GM18517 (cell line): ENCODE measurements around the gene ARHGAP45.

ENCODE experiments used
- ATAC-seq: cut with Tn5 transposase; IDR thresholded peaks from one replicate; pipeline ENCODE4 v1.9.1; 2021; ENCODE audit warnings: mild to moderate bottlenecking, moderate library complexity; ENCODE audit not compliant: unreplicated experiment

Gene ARHGAP45

GRCh38 chr19:1037621-1038064 lies 29.3 kb upstream of the ARHGAP45 start:
- ATAC-seq: no peak

GRCh38 chr19:1038978-1039645 lies 27.9 kb upstream of the ARHGAP45 start:
- ATAC-seq: no peak

GRCh38 chr19:1039646-1040475 lies 27.1 kb upstream of the ARHGAP45 start, which contains the start of gene ABCA7:
Gene ABCA7 (plus strand): TSS chr19:1040107. CDS start chr19:1041362, 1,255 bp downstream.
- peak; percentile 65 for ATAC-seq

- no peak for ATAC-seq
These were observed 26.3 kb upstream of the ARHGAP45 start for GRCh38 chr19:1040476-1041271.

- ATAC-seq: no peak
These were observed 25.6 kb upstream of the ARHGAP45 start for GRCh38 chr19:1041272-1041834.

- no peak for ATAC-seq
These were observed 24.9 kb upstream of the ARHGAP45 start for GRCh38 chr19:1041835-1042685.

GRCh38 chr19:1042689-1043511 lies 24.1 kb upstream of the ARHGAP45 start:
- ATAC-seq: no peak

GRCh38 chr19:1045247-1045603 lies 21.7 kb upstream of the ARHGAP45 start:
- no peak for ATAC-seq

- no peak for ATAC-seq
These were observed 20.8 kb upstream of the ARHGAP45 start for GRCh38 chr19:1046117-1046626.

GRCh38 chr19:1046836-1047695 lies 19.9 kb upstream of the ARHGAP45 start:
- no peak for ATAC-seq

- no peak for ATAC-seq
These were observed 19.2 kb upstream of the ARHGAP45 start for GRCh38 chr19:1047696-1048147.

- ATAC-seq: no peak
These were observed 17.9 kb upstream of the ARHGAP45 start for GRCh38 chr19:1049106-1049505.

- ATAC-seq: no peak
These were observed 17.2 kb upstream of the ARHGAP45 start for GRCh38 chr19:1049800-1050199.

- no peak for ATAC-seq
These were observed 15.8 kb upstream of the ARHGAP45 start for GRCh38 chr19:1050989-1051788.

- ATAC-seq: no peak
These were observed 15.2 kb upstream of the ARHGAP45 start for GRCh38 chr19:1051791-1052190.

GRCh38 chr19:1052349-1052975 lies 14.5 kb upstream of the ARHGAP45 start:
- ATAC-seq: no peak
